Naive thymus-derived CD4-positive, alpha-beta T cell (primary cell): ENCODE results near the gene PEAK3. TPM values are rescaled to one million over a fixed set of nuclear protein-coding genes. Genes with fewer than 3 reads are reported as not detected.

ENCODE experiments used
- ATAC-seq: fragments of 150-1000 bp; cut with Tn5 transposase; 2 replicates; pipeline ENCODE4 v1.10.0; 2021; ENCODE audit warnings: mild to moderate bottlenecking, moderate library complexity
- CTCF ChIA-PET: fragments of 350-600 bp; sonication (Branson Sonifier 250); formaldehyde crosslinking; loops from one replicate; lab custom pipeline; 2021; ENCODE audit warnings: antibody characterized with exemption; lab: Charles Lee
- POLR2A ChIA-PET: fragments of 350-600 bp; sonication (Branson Sonifier 250); formaldehyde crosslinking; loops from one replicate; lab custom pipeline; 2021; ENCODE audit warnings: antibody characterized with exemption, inconsistent platforms; lab: Charles Lee
- DNase-seq, 9 donors: peaks; one replicate each; pipeline versions ENCODE4 v3.0.0 to v3.0.0-alpha.2; 2020 to 2022; ENCODE audit warnings: mixed read lengths in 1 of 9
- H3K27ac ChIP-seq: one replicate; pipeline ENCODE4 v1.7.0; 2013; ENCODE audit warnings: mild to moderate bottlenecking, low read depth, low read length, moderate library complexity
- H3K27me3 ChIP-seq, 2 donors: one replicate each; pipeline ENCODE4 v1.7.0; 2013; ENCODE audit warnings: low read length in 2 of 2, mild to moderate bottlenecking in 2 of 2, moderate library complexity in 2 of 2; ENCODE audit not compliant: control insufficient read depth in 2 of 2, insufficient read depth in 2 of 2
- H3K36me3 ChIP-seq, 3 experiments: 1 replicate in 2 of 3; 2 replicates in 1 of 3; pipeline ENCODE4 v1.7.0; 2013; ENCODE audit warnings: low read length in 3 of 3, mild to moderate bottlenecking in 3 of 3, moderate library complexity in 1 of 3; ENCODE audit not compliant: insufficient read depth in 3 of 3, control insufficient read depth in 2 of 3
- H3K4me1 ChIP-seq, 2 donors: one replicate each; pipeline ENCODE4 v1.7.0; 2013; ENCODE audit warnings: low read length in 2 of 2, mild to moderate bottlenecking in 2 of 2, moderate library complexity in 1 of 2; ENCODE audit not compliant: control insufficient read depth in 2 of 2, insufficient read depth in 2 of 2
- H3K4me3 ChIP-seq: 2 replicates; pipeline ENCODE4 v1.7.0; 2013; ENCODE audit warnings: mild to moderate bottlenecking, low read length
- H3K9me3 ChIP-seq, 3 experiments: 1 replicate in 2 of 3; 2 replicates in 1 of 3; pipeline ENCODE4 v1.7.0; 2013; ENCODE audit warnings: low read length in 3 of 3; ENCODE audit not compliant: control insufficient read depth in 2 of 3
- H3K27ac Mint-ChIP-seq, 9 donors: one replicate each; pipeline ENCODE4 v1.8.0; 2020 to 2022; ENCODE audit warnings: mixed read lengths in 9 of 9, mild to moderate bottlenecking in 8 of 9, moderate library complexity in 5 of 9, inconsistent platforms in 2 of 9
- H3K27me3 Mint-ChIP-seq, 5 donors: one replicate each; pipeline ENCODE4 v1.8.0; 2021 to 2022; ENCODE audit warnings: mixed read lengths in 5 of 5, mild to moderate bottlenecking in 1 of 5
- H3K36me3 Mint-ChIP-seq, 5 donors: one replicate each; pipeline ENCODE4 v1.8.0; 2020 to 2022; ENCODE audit warnings: mixed read lengths in 5 of 5, mild to moderate bottlenecking in 3 of 5, inconsistent platforms in 1 of 5
- H3K4me1 Mint-ChIP-seq, 7 donors: one replicate each; pipeline ENCODE4 v1.8.0; 2020 to 2022; ENCODE audit warnings: mixed read lengths in 7 of 7, mild to moderate bottlenecking in 3 of 7, inconsistent platforms in 1 of 7
- H3K4me3 Mint-ChIP-seq, 10 donors: one replicate each; pipeline ENCODE4 v1.8.0; 2020 to 2022; ENCODE audit warnings: mild to moderate bottlenecking in 10 of 10, mixed read lengths in 10 of 10, moderate library complexity in 6 of 10, inconsistent platforms in 2 of 10
- H3K9me3 Mint-ChIP-seq, 11 donors: one replicate each; pipeline ENCODE4 v1.8.0; 2020 to 2022; ENCODE audit warnings: mixed read lengths in 11 of 11, mild to moderate bottlenecking in 4 of 11, inconsistent platforms in 1 of 11, moderate library complexity in 1 of 11
- intact Hi-C, 2 donors: fragments of 100-400 bp; cut with micrococcal nuclease; formaldehyde crosslinking; loops; one replicate each; pipeline ENCODE4 v1.15.1; 2023
- polyA plus RNA-seq, 2 donors: library from polyadenylated mRNA; unstranded; fragments of 300-500 nt; fragmentation: Illumina TruSeq; gene quantifications; one replicate each; pipeline ENCODE4 v1.2.3, GENCODE V29; 2021
- total RNA-seq, 6 experiments: library from RNA in 5 of 6; stranded (reverse) in 5 of 6; gene quantifications; 1 replicate in 5 of 6; 2 replicates in 1 of 6; pipeline ENCODE4 v1.2.3 and lab custom pipeline; 2021 to 2026

PEAK3 gene
- total and polyA plus RNA-seq, 7 experiments from 2014 or later = 0.14 to 3.9 (median 0.36) TPM; not detected in 1

GRCh38 chr19:2294687-2295335 is 12.8 kb upstream of the PEAK3 start:
- CTCF ChIA-PET = no interaction called here
- DNase-seq = no peak
- no peaks in the 10 kb centered on the region for H3K9me3 ChIP-seq
- peaks cover 7 to 24% (median 14%) of the 10 kb centered on the region in 7 donors for H3K4me1 Mint-ChIP-seq
- no peaks in the 10 kb centered on the region for H3K9me3 Mint-ChIP-seq
- H3K4me3 Mint-ChIP-seq = peak overlapping the region in 1 of 10 donors; percentile 26
- ATAC-seq = no peak
- no peaks in the 10 kb centered on the region for H3K27me3 Mint-ChIP-seq
- H3K27ac ChIP-seq = no peak overlapping the region
- H3K27me3 ChIP-seq = no peaks in the 10 kb centered on the region
- H3K36me3 ChIP-seq = peaks cover 0 to 3% (median 0%) of the 10 kb centered on the region in 3 experiments
- intact Hi-C loops = no loop called here
- H3K27ac Mint-ChIP-seq = peak overlapping the region in 4 of 9 donors; percentile 34 to 68 (median 50)
- no peak overlapping the region for H3K4me3 ChIP-seq
- POLR2A ChIA-PET = interaction anchor here (0.9 to 1.6 kb wide), 4 partner anchors 9 to 59 kb away, joined by 3 to 7 read pairs (median 4); no protein-coding TSS in a partner anchor
- H3K4me1 ChIP-seq = peaks cover 8 to 9% of the 10 kb centered on the region in 2 donors
- H3K36me3 Mint-ChIP-seq = peaks cover 3 to 20% (median 5%) of the 10 kb centered on the region in 5 donors

- Histone ChIP-seq H3K36me3 (peaks cover 0 to 3% (median 0%) of the 10 kb centered on the region in 3 experiments), H3K27me3 (no peaks in the 10 kb centered on the region), H3K27ac (peak overlapping the region; percentile 59), H3K4me1 (peaks cover 15 to 19% of the 10 kb centered on the region in 2 donors), H3K4me3 (peak overlapping the region; percentile 74), H3K9me3 (no peaks in the 10 kb centered on the region)
- ChIA-PET POLR2A (interaction anchor here (0.6 to 2.2 kb wide), 10 partner anchors 9 to 137 kb away, joined by 3 to 14 read pairs (median 4); partner anchors contain the start of genes LSM7, PEAK3 and SPPL2B), CTCF (interaction anchor here (1.0 kb wide), 1 partner anchor 11 kb away, joined by 3 read pairs; no protein-coding TSS in a partner anchor)
- intact Hi-C loops = no loop called here
- Mint-ChIP-seq H3K27me3 (no peaks in the 10 kb centered on the region), H3K36me3 (peaks cover 3 to 23% (median 5%) of the 10 kb centered on the region in 5 donors), H3K27ac (peak overlapping the region in 1 of 9 donors; percentile 78), H3K4me3 (peak overlapping the region in 9 of 10 donors; percentile 74 to 90 (median 83)), H3K9me3 (peaks cover 0 to 2% (median 0%) of the 10 kb centered on the region in 11 donors), H3K4me1 (peaks cover 22 to 42% (median 31%) of the 10 kb centered on the region in 7 donors)
- no peak for ATAC-seq
- DNase-seq = no peak
Observed at GRCh38 chr19:2291185-2291751, 9.3 kb upstream of the PEAK3 start.

GRCh38 chr19:2290441-2291184 is 8.6 kb upstream of the PEAK3 start:
- Mint-ChIP-seq H3K9me3 (peaks cover 0 to 2% (median 0%) of the 10 kb centered on the region in 11 donors), H3K4me3 (peak overlapping the region; percentile 74 to 90 (median 82)), H3K27me3 (no peaks in the 10 kb centered on the region), H3K4me1 (peaks cover 22 to 42% (median 31%) of the 10 kb centered on the region in 7 donors), H3K27ac (peak overlapping the region in 8 of 9 donors; percentile 20 to 93 (median 69)), H3K36me3 (peaks cover 3 to 23% (median 5%) of the 10 kb centered on the region in 5 donors)
- peak; percentile 10 for ATAC-seq
- DNase-seq = peak in 6 of 9 donors; percentile 43 to 52 (median 46)
- H3K36me3 ChIP-seq = peaks cover 0 to 3% (median 0%) of the 10 kb centered on the region in 3 experiments
- no peaks in the 10 kb centered on the region for H3K9me3 ChIP-seq
- H3K4me1 ChIP-seq = peaks cover 15 to 19% of the 10 kb centered on the region in 2 donors
- CTCF ChIA-PET = interaction anchor here (1.0 kb wide), 1 partner anchor 11 kb away, joined by 3 read pairs; no protein-coding TSS in a partner anchor
- POLR2A ChIA-PET = interaction anchor here (0.6 to 2.2 kb wide), 8 partner anchors 8 to 41 kb away, joined by 3 to 14 read pairs (median 5); partner anchors contain the start of genes LSM7, PEAK3 and SPPL2B
- peak overlapping the region; percentile 59 for H3K27ac ChIP-seq
- H3K27me3 ChIP-seq = no peaks in the 10 kb centered on the region
- H3K4me3 ChIP-seq = peak overlapping the region; percentile 74
- intact Hi-C loops = loop anchor here in 1 of 2 donors (1.0 kb wide), 1 partner anchor 54 kb away; the partner anchor contains the start of genes PLEKHJ1 and SF3A2

GRCh38 chr19:2289714-2290435 is 7.9 kb upstream of the PEAK3 start:
- peak; percentile 77 for ATAC-seq
- Histone ChIP-seq H3K27ac (peak overlapping the region; percentile 59), H3K4me1 (peaks cover 15 to 19% of the 10 kb centered on the region in 2 donors), H3K4me3 (peak overlapping the region; percentile 74), H3K27me3 (no peaks in the 10 kb centered on the region), H3K36me3 (peaks cover 0 to 3% (median 0%) of the 10 kb centered on the region in 3 experiments), H3K9me3 (no peaks in the 10 kb centered on the region)
- ChIA-PET CTCF (interaction anchor here (0.6 to 3.1 kb wide), 5 partner anchors 16 to 162 kb away, joined by 3 to 15 read pairs (median 3); no protein-coding TSS in a partner anchor), POLR2A (interaction anchor here (0.7 to 2.7 kb wide), 16 partner anchors 9 to 328 kb away, joined by 3 to 18 read pairs (median 6); no protein-coding TSS in a partner anchor)
- H3K36me3 Mint-ChIP-seq = peaks cover under 1 to 21% (median 4%) of the 10 kb centered on the region in 5 donors
- peak; percentile 54 to 77 (median 66) for DNase-seq
- no peaks in the 10 kb centered on the region for H3K27me3 Mint-ChIP-seq
- peak overlapping the region; percentile 87 to 96 (median 91) for H3K4me3 Mint-ChIP-seq
- intact Hi-C loops = loop anchor here (1.0 to 2.0 kb wide), 4 partner anchors 15 to 54 kb away; partner anchors contain the start of genes LSM7 (in 1 of the 2), PLEKHJ1 (in 1 of the 2), SF3A2 (in 1 of the 2) and SPPL2B (in 1 of the 2)
- peaks cover 0 to 2% (median 0%) of the 10 kb centered on the region in 11 donors for H3K9me3 Mint-ChIP-seq
- peaks cover 22 to 42% (median 31%) of the 10 kb centered on the region in 7 donors for H3K4me1 Mint-ChIP-seq
- H3K27ac Mint-ChIP-seq = peak overlapping the region; percentile 88 to 98 (median 92)

GRCh38 chr19:2288818-2289713 is 7.1 kb upstream of the PEAK3 start:
- peak overlapping the region; percentile 59 for H3K27ac ChIP-seq
- intact Hi-C loops = loop anchor here (1.0 to 2.0 kb wide), 3 partner anchors 14 to 40 kb away; partner anchors contain the start of genes LSM7 (in 1 of the 2) and SPPL2B (in 1 of the 2)

More at GRCh38 chr19:2288818-2289713, 7.1 kb upstream of the PEAK3 start:
- H3K9me3 Mint-ChIP-seq = peaks cover 0 to 2% (median 0%) of the 10 kb centered on the region in 11 donors
- Histone ChIP-seq H3K4me3 (peak overlapping the region; percentile 74), H3K9me3 (no peaks in the 10 kb centered on the region), H3K27me3 (no peaks in the 10 kb centered on the region), H3K4me1 (peaks cover 15 to 19% of the 10 kb centered on the region in 2 donors), H3K36me3 (peaks cover 0 to 2% (median 0%) of the 10 kb centered on the region in 3 experiments)
- H3K4me3 Mint-ChIP-seq = peak overlapping the region; percentile 87 to 96 (median 91)
- POLR2A ChIA-PET = interaction anchor here (0.6 to 2.7 kb wide), 15 partner anchors 10 to 696 kb away, joined by 3 to 18 read pairs (median 6); partner anchors contain the start of gene LMNB2
- ATAC-seq (peak; percentile 28), DNase-seq (peak in 1 of 9 donors; percentile 21)
- H3K36me3 Mint-ChIP-seq = peaks cover 0 to 20% (median 3%) of the 10 kb centered on the region in 5 donors
- peak overlapping the region; percentile 87 to 98 (median 92) for H3K27ac Mint-ChIP-seq
- peaks cover 21 to 40% (median 28%) of the 10 kb centered on the region in 7 donors for H3K4me1 Mint-ChIP-seq
- H3K27me3 Mint-ChIP-seq = no peaks in the 10 kb centered on the region
- CTCF ChIA-PET = interaction anchor here (0.6 to 3.1 kb wide), 10 partner anchors 8 to 161 kb away, joined by 3 to 15 read pairs (median 4); no protein-coding TSS in a partner anchor
